Neural progenitor cell (in vitro differentiated cells): ENCODE measurements around the gene WDR27.

Source experiments
- EZH2 ChIP-seq: fragments of 200-600 bp; sonication (generic); IDR thresholded peaks from 2 replicates; pipeline ENCODE4 v1.6.1; 2017; ENCODE audit warnings: antibody characterized with exemption, mild to moderate bottlenecking, moderate library complexity
- EZH2phosphoT487 ChIP-seq: fragments of 200-600 bp; sonication (generic); IDR thresholded peaks from 2 replicates; pipeline ENCODE4 v1.6.1; 2017; ENCODE audit warnings: antibody characterized with exemption
- TF ChIP-seq, protein P1 (sequence below): fragments of 200-600 bp; sonication (generic); IDR thresholded peaks from 2 replicates; pipeline ENCODE4 v1.5.1; 2017; ENCODE audit warnings: antibody characterized with exemption, mild to moderate bottlenecking

DNA sequence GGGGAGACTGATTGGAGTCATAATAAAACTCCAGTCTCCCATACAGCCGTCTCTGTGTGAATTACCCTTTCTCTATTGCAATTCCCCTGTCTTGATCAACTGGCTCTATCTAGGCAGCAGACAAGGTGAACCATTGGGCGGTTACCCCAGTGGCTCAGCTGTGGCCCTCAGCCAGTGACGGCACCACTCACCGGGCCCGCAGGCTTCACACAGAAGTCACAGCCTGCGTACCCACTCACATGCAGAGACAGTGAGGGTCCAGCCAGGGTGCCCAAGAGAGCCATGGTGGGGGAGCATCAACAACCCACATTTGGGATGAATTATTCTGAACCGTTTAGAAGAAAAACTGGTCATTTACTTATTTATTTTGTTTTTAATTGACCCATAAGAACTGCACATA, 78.5 kb downstream of the WDR27 start:
- TF ChIP-seq, protein P1, sequence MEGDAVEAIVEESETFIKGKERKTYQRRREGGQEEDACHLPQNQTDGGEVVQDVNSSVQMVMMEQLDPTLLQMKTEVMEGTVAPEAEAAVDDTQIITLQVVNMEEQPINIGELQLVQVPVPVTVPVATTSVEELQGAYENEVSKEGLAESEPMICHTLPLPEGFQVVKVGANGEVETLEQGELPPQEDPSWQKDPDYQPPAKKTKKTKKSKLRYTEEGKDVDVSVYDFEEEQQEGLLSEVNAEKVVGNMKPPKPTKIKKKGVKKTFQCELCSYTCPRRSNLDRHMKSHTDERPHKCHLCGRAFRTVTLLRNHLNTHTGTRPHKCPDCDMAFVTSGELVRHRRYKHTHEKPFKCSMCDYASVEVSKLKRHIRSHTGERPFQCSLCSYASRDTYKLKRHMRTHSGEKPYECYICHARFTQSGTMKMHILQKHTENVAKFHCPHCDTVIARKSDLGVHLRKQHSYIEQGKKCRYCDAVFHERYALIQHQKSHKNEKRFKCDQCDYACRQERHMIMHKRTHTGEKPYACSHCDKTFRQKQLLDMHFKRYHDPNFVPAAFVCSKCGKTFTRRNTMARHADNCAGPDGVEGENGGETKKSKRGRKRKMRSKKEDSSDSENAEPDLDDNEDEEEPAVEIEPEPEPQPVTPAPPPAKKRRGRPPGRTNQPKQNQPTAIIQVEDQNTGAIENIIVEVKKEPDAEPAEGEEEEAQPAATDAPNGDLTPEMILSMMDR: no peak
- TF ChIP-seq EZH2: no peak
- TF ChIP-seq EZH2phosphoT487: no peak
